ENCODE data around the gene RNF214.

RNF214 gene

GRCh38 chr11:117214404-117215110 is 17.9 kb upstream of the RNF214 start:
- DNase-seq (ENCODE audit: low spot score), result no peak

GRCh38 chr11:117217141-117218084 is 15.1 kb upstream of the RNF214 start:
- no peak for DNase-seq (ENCODE audit: low spot score)

- no peak for DNase-seq (ENCODE audit: low spot score)
These were observed 14.1 kb upstream of the RNF214 start for GRCh38 chr11:117218133-117218915.

- no peak for DNase-seq (ENCODE audit: low spot score)
These were observed 13.5 kb upstream of the RNF214 start for GRCh38 chr11:117219001-117219400.

GRCh38 chr11:117219455-117219854 is 13.0 kb upstream of the RNF214 start:
- no peak for DNase-seq (ENCODE audit: low spot score)

- no peak for DNase-seq (ENCODE audit: low spot score)
These were observed 12.5 kb upstream of the RNF214 start for GRCh38 chr11:117219995-117220394.

- no peak for DNase-seq (ENCODE audit: low spot score)
These were observed 11.9 kb upstream of the RNF214 start for GRCh38 chr11:117220568-117220967.

GRCh38 chr11:117220999-117221774 is 11.3 kb upstream of the RNF214 start:
- DNase-seq (ENCODE audit: low spot score), result no peak

- DNase-seq (ENCODE audit: low spot score), result no peak
These were observed 10.5 kb upstream of the RNF214 start for GRCh38 chr11:117221775-117222517.

- no peak for DNase-seq (ENCODE audit: low spot score)
These were observed 9.3 kb upstream of the RNF214 start for GRCh38 chr11:117222991-117223740.

- DNase-seq (ENCODE audit: low spot score), result no peak
These were observed 8.5 kb upstream of the RNF214 start for GRCh38 chr11:117223741-117224689.

- DNase-seq (ENCODE audit: low spot score), result no peak
These were observed 6.8 kb upstream of the RNF214 start for GRCh38 chr11:117225553-117226170.

GRCh38 chr11:117226388-117227385 is 5.8 kb upstream of the RNF214 start:
- DNase-seq (ENCODE audit: low spot score), result no peak

GRCh38 chr11:117228091-117228490 is 4.4 kb upstream of the RNF214 start:
- DNase-seq (ENCODE audit: low spot score), result no peak

GRCh38 chr11:117229411-117229810 is 3.1 kb upstream of the RNF214 start:
- DNase-seq (ENCODE audit: low spot score), result no peak

GRCh38 chr11:117229931-117230285 is 2.6 kb upstream of the RNF214 start:
- DNase-seq (ENCODE audit: low spot score), result no peak

GRCh38 chr11:117230286-117230961 is 2.0 kb upstream of the RNF214 start:
- DNase-seq (ENCODE audit: low spot score), result no peak
